K562 (cell line): ENCODE measurements around the gene KLK14.

Source experiments
- ATF1 ChIP-seq, 2 experiments: fragments of 450-650 bp in 1 of 2; IDR thresholded peaks; 2 replicates each; pipeline ENCODE4 v1.6.1; 2016; ENCODE audit warnings: missing compliant biosample characterization in 1 of 2, missing genetic modification characterization in 1 of 2
- BRF1 ChIP-seq: IDR thresholded peaks from 3 replicates; pipeline ENCODE4 v1.6.1; 2011; ENCODE audit warnings: borderline replicate concordance, mild to moderate bottlenecking; ENCODE audit not compliant: insufficient read length; ENCODE audit errors: extremely low read depth
- HOXB6 ChIP-seq: fragments of 250-450 bp; sonication (Bioruptor Pico); IDR thresholded peaks from 2 replicates; pipeline ENCODE4 v1.5.1; 2022; ENCODE audit warnings: mild to moderate bottlenecking, borderline replicate concordance
- MAX ChIP-seq: sonication (generic); formaldehyde crosslinking; IDR thresholded peaks from 2 replicates; pipeline ENCODE4 v1.9.0; 2022; ENCODE audit warnings: mild to moderate bottlenecking, missing genetic modification reagents
- MBD2 ChIP-seq: sonication (generic); IDR thresholded peaks from 2 replicates; pipeline ENCODE4 v1.6.1; 2016; ENCODE audit warnings: low read depth, borderline replicate concordance
- PHB ChIP-seq: fragments of 250-450 bp; sonication (Bioruptor Pico); IDR thresholded peaks from 2 replicates; pipeline ENCODE4 v1.5.0; 2021
- RBM39 ChIP-seq: fragments of 200-400 bp; formaldehyde crosslinking; optimal IDR thresholded peaks from 2 replicates; pipeline ENCODE3; 2018; ENCODE audit warnings: low read depth, low read length
- REST ChIP-seq, 2 experiments: fragments of 450-650 bp; formaldehyde crosslinking in 1 of 2; IDR thresholded peaks; 2 replicates each; pipeline versions ENCODE4 v1.4.0 to v1.6.1; 2014 to 2020; ENCODE audit warnings: mild to moderate bottlenecking in 2 of 2, borderline replicate concordance in 1 of 2, low read depth in 1 of 2
- SRSF3 ChIP-seq: fragments of 200-400 bp; formaldehyde crosslinking; IDR thresholded peaks from 2 replicates; pipeline ENCODE4 v1.6.1; 2016; ENCODE audit warnings: mild to moderate bottlenecking, low read length, moderate library complexity; ENCODE audit not compliant: insufficient read depth
- ZNF274 ChIP-seq: IDR thresholded peaks from 2 replicates; pipeline ENCODE4 v1.6.1; 2011; ENCODE audit warnings: low read depth, mild to moderate bottlenecking, low read length, moderate library complexity, borderline replicate concordance
- ZNF324 ChIP-seq: fragments of 250-450 bp; sonication (Bioruptor Pico); IDR thresholded peaks from 2 replicates; pipeline ENCODE4 v1.4.0; 2020; ENCODE audit warnings: mild to moderate bottlenecking
- ZZZ3 ChIP-seq: fragments of 450-650 bp; IDR thresholded peaks from 2 replicates; pipeline ENCODE4 v1.6.1; 2016; ENCODE audit warnings: antibody characterized with exemption, mild to moderate bottlenecking, moderate library complexity
- TF ChIP-seq, protein P1 (sequence below), 3 experiments: IDR thresholded peaks in 2 of 3; conservative IDR thresholded peaks in 1 of 3; 2 replicates each; pipeline ENCODE4 v1.5.1; 2011 to 2012; ENCODE audit warnings: low read length in 3 of 3, mild to moderate bottlenecking in 3 of 3, control low read depth in 2 of 3, improper control_type of control experiment in 1 of 3, inconsistent platforms in 1 of 3, low read depth in 1 of 3, mixed read lengths in 1 of 3, moderate library complexity in 1 of 3; ENCODE audit not compliant: insufficient read depth in 2 of 3

GRCh38 chr19:51043497-51043896 is 39.2 kb downstream of the KLK14 start:
- no peak for TF ChIP-seq ZNF274
- TF ChIP-seq, protein P1, sequence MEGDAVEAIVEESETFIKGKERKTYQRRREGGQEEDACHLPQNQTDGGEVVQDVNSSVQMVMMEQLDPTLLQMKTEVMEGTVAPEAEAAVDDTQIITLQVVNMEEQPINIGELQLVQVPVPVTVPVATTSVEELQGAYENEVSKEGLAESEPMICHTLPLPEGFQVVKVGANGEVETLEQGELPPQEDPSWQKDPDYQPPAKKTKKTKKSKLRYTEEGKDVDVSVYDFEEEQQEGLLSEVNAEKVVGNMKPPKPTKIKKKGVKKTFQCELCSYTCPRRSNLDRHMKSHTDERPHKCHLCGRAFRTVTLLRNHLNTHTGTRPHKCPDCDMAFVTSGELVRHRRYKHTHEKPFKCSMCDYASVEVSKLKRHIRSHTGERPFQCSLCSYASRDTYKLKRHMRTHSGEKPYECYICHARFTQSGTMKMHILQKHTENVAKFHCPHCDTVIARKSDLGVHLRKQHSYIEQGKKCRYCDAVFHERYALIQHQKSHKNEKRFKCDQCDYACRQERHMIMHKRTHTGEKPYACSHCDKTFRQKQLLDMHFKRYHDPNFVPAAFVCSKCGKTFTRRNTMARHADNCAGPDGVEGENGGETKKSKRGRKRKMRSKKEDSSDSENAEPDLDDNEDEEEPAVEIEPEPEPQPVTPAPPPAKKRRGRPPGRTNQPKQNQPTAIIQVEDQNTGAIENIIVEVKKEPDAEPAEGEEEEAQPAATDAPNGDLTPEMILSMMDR (IDR thresholded peaks at IDR 0.05 in 2 of 3, conservative IDR thresholded peaks at IDR 0.05 in 1 of 3; ENCODE audit: insufficient read depth in 2 of 3, low read depth in 1 of 3, low read length in 3 of 3), result no peak
- no peak for TF ChIP-seq PHB
- TF ChIP-seq ZNF324 (CRISPR knock-in tag), result no peak
- TF ChIP-seq BRF1, result no peak
- TF ChIP-seq MAX (CRISPR knock-in tag), result no peak
- TF ChIP-seq MBD2, result no peak
- TF ChIP-seq REST (IDR thresholded peaks at IDR 0.05; ENCODE audit: borderline replicate concordance), result no peak
- TF ChIP-seq REST (CRISPR knock-in tag; IDR thresholded peaks at IDR 0.05; ENCODE audit: low read depth), result no peak
- no peak for TF ChIP-seq HOXB6 (CRISPR knock-in tag)
- no peak for TF ChIP-seq RBM39
- TF ChIP-seq ZZZ3, result no peak
- TF ChIP-seq SRSF3, result no peak
- no peak for TF ChIP-seq ATF1 (CRISPR knock-in tag; IDR thresholded peaks at IDR 0.05)
- no peak for TF ChIP-seq ATF1 (tag; IDR thresholded peaks at IDR 0.05)
